ENCODE data around the gene FECH.

- TF ChIP-seq CTCF (conservative IDR thresholded peaks at IDR 0.05; ENCODE audit: low read length) (no peak), EZH2phosphoT487 (IDR thresholded peaks at IDR 0.05; ENCODE audit: borderline replicate concordance, low read depth, low read length) (no peak)
Measured at GRCh38 chr18:57547260-57547659, 39.2 kb downstream of the FECH start.
